Measurements from ENCODE around the gene ACSBG1.
A peak's percentile ranks its signal among the peaks of the same experiment; 100 is the strongest.
"Not testable (repeated sequence)": the region's sequence is repeated elsewhere in the genome, so short reads cannot be mapped to it uniquely, and the experiment has no call there.

The ACSBG1 gene

GRCh38 chr15:78159395-78159794 lies 75.0 kb downstream of the ACSBG1 start:
- peaks cover 8% of the 10 kb centered on the region for H3K4me1 Mint-ChIP-seq (ENCODE audit: low read depth)

DNA sequence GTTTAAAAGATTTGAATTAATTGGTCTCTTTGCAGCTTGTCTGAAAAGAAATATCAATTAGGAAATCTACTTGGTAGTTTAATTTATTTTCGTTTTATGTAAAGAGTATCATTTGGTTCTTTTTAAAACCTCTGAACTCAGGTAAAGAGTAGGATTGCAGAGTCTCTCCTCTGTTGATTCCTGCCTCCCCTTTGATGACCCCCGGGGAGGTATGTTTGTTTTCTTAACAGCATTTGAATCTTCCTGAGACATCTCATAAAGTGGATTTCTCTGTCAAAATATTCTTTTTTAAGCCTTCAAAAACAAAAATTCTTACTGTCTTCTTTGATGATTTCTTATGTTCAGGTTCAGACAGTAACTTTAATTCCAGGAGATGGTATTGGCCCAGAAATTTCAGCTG lies 77.2 kb downstream of the ACSBG1 start:
- Mint-ChIP-seq H3K4me3 (no peak overlapping the region), H3K36me3 (ENCODE audit: low read depth) (peaks cover 26% of the 10 kb centered on the region), H3K27me3 (ENCODE audit: low read depth) (no peaks in the 10 kb centered on the region), H3K9me3 (no peaks in the 10 kb centered on the region), H3K27ac (peak overlapping the region; percentile 31), H3K4me1 (ENCODE audit: low read depth) (peaks cover 14% of the 10 kb centered on the region)

More at GRCh38 chr15:78159395-78159794, 75.0 kb downstream of the ACSBG1 start:
- Mint-ChIP-seq H3K4me3 (no peak overlapping the region), H3K27me3 (ENCODE audit: low read depth) (no peaks in the 10 kb centered on the region), H3K36me3 (ENCODE audit: low read depth) (peaks cover 31% of the 10 kb centered on the region), H3K27ac (no peak overlapping the region), H3K9me3 (no peaks in the 10 kb centered on the region)

GRCh38 chr15:78156653-78157052 lies 77.7 kb downstream of the ACSBG1 start:
- H3K27me3 Mint-ChIP-seq (ENCODE audit: low read depth), result no peaks in the 10 kb centered on the region
- H3K4me1 Mint-ChIP-seq (ENCODE audit: low read depth), result peaks cover 9% of the 10 kb centered on the region
- peaks cover 21% of the 10 kb centered on the region for H3K36me3 Mint-ChIP-seq (ENCODE audit: low read depth)
- no peaks in the 10 kb centered on the region for H3K9me3 Mint-ChIP-seq
- no peak overlapping the region for H3K27ac Mint-ChIP-seq
- H3K4me3 Mint-ChIP-seq, result no peak overlapping the region

- Mint-ChIP-seq H3K27ac (no peak overlapping the region), H3K27me3 (ENCODE audit: low read depth) (no peaks in the 10 kb centered on the region), H3K36me3 (ENCODE audit: low read depth) (peaks cover 26% of the 10 kb centered on the region), H3K4me1 (ENCODE audit: low read depth) (peaks cover 17% of the 10 kb centered on the region), H3K9me3 (no peaks in the 10 kb centered on the region), H3K4me3 (no peak overlapping the region)
Measured at GRCh38 chr15:78155355-78155939, 78.9 kb downstream of the ACSBG1 start.

GRCh38 chr15:78154955-78155354 lies 79.4 kb downstream of the ACSBG1 start:
- H3K4me1 Mint-ChIP-seq (ENCODE audit: low read depth), result peaks cover 22% of the 10 kb centered on the region
- no peaks in the 10 kb centered on the region for H3K9me3 Mint-ChIP-seq
- peaks cover 26% of the 10 kb centered on the region for H3K36me3 Mint-ChIP-seq (ENCODE audit: low read depth)
- no peak overlapping the region for H3K27ac Mint-ChIP-seq
- no peaks in the 10 kb centered on the region for H3K27me3 Mint-ChIP-seq (ENCODE audit: low read depth)
- H3K4me3 Mint-ChIP-seq, result no peak overlapping the region

- Mint-ChIP-seq H3K36me3 (ENCODE audit: low read depth) (peaks cover 20% of the 10 kb centered on the region), H3K4me3 (peak overlapping the region; percentile 96), H3K4me1 (ENCODE audit: low read depth) (peaks cover 38% of the 10 kb centered on the region)
- H3K27me3 Mint-ChIP-seq (ENCODE audit: low read depth); H3K27ac Mint-ChIP-seq; H3K9me3 Mint-ChIP-seq: not testable (repeated sequence)
Measured at GRCh38 chr15:78151075-78151474, 83.3 kb downstream of the ACSBG1 start.

DNA sequence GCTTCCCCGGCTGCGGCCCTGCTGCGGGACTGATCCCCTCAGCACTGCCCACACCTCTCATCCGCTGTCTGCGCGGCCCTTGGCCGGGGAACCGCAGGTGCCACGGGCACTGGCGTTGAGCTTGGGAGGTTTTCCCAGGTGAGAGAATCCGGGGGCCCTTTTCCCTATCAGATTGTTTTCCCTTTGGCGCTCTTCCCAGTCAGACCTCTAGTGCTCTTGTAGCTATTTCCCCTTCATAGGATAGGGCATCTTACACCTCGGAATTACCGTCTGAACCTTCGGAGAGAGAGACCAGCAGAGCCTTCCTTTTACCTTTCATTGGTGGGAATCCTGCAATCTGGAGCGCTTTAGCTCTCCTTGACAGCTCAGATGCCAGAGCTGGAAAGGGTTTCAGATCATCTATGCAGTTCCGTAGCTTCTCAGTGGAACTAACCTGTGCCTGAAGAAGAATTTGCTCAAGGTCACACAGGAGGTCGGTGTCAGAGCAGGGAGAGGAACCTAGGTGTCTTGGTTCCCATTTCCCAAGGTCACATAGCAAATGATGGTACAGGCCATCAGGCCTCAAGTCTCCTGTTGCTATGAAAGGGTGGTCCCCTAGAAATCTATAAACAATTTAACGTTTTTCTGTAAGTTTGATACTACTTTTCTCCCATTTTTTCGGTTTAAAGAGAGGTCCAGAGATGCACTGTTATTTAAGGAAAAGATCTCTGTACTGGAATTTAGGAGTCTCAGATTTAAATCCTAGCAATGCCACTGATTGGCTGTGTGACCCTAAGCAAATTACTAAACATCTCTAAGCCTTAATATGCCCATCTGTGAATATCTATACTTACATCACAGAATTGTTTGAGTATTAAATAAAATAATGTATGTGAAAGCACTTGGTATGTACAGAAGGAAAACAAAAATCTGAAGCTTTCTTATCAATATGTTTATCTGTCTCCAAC lies 84.3 kb downstream of the ACSBG1 start:
- Mint-ChIP-seq H3K4me3 (peak overlapping the region; percentile 96), H3K36me3 (ENCODE audit: low read depth) (peaks cover 19% of the 10 kb centered on the region), H3K9me3 (no peaks in the 10 kb centered on the region), H3K4me1 (ENCODE audit: low read depth) (peaks cover 38% of the 10 kb centered on the region), H3K27ac (peak overlapping the region; percentile 86), H3K27me3 (ENCODE audit: low read depth) (no peaks in the 10 kb centered on the region)

DNA sequence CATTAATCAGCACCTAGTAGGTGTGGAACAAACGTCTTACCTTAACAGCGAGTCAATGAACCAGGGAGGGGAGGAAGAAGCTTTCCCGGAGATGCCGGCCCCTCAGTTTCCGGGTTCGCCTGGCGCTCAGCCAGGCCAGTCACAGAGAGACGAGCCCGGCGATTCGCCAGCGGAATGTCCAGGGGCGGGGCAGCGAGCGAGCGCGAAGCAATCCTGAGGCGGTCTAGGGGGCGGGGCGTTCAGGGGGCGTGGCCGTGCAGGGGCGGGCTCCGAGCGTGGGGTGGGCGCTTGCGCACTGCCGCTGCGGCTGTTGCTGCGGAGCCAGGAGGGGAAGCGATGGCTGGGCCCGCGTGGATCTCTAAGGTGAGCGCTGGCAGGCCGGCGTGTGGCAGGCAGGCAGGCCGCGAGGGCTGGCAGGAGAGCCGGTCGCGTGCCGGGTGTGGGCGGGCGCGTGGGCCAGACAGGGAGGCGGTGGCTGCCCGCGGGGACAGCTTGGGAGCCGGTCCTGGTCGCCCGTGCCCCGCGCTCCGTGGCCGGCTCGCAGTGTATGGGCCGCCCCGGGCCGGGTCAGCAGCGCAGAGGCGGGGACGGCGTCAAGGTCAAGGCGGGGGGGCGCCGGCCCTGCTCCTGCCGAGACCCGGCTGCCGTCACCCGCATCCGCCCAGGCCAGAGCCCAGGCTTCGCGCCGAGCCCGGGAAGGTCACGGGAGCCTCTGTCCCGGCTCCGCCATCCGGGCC lies 85.1 kb downstream of the ACSBG1 start, which contains the start of gene IDH3A:
IDH3A (plus strand) TSS at position 295 of the 737 bp plus-strand sequence; CDS start at position 337, 42 bp downstream.
- Mint-ChIP-seq H3K36me3 (ENCODE audit: low read depth) (peaks cover 18% of the 10 kb centered on the region), H3K4me1 (ENCODE audit: low read depth) (peaks cover 38% of the 10 kb centered on the region), H3K9me3 (no peaks in the 10 kb centered on the region), H3K27ac (peak within 1 kb of the TSS; percentile 86), H3K27me3 (ENCODE audit: low read depth) (no peaks in the 10 kb centered on the region), H3K4me3 (peak within 1 kb of the TSS; percentile 96)

- Mint-ChIP-seq H3K27ac (peak overlapping the region; percentile 84), H3K27me3 (ENCODE audit: low read depth) (no peaks in the 10 kb centered on the region), H3K9me3 (no peaks in the 10 kb centered on the region), H3K4me3 (peak overlapping the region; percentile 89), H3K4me1 (ENCODE audit: low read depth) (peaks cover 38% of the 10 kb centered on the region), H3K36me3 (ENCODE audit: low read depth) (peaks cover 18% of the 10 kb centered on the region)
Measured at GRCh38 chr15:78148392-78149067, 85.8 kb downstream of the ACSBG1 start.

DNA sequence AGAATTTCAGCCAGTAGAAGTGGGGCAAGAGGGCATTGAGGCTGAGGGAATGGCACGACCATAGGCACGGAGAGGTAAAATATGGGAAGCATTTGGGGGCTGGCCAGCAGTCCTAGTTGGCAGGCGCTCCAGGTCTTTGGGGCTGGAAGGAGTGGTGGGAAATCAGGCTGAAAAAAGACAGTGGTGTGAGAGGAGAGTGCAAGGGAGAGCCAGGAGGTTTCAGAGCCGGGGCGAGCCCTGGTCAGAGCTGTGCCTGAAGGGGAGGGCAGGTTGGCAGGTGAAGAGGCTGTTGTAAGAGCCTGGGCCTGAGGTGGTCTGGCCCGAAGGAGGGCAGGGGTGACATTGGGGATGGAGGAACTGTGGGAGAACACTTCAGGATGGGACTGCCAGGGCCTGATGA lies 86.8 kb downstream of the ACSBG1 start:
- Mint-ChIP-seq H3K36me3 (ENCODE audit: low read depth) (peaks cover 10% of the 10 kb centered on the region), H3K4me3 (peak overlapping the region; percentile 60), H3K27me3 (ENCODE audit: low read depth) (no peaks in the 10 kb centered on the region), H3K27ac (peak overlapping the region; percentile 66), H3K4me1 (ENCODE audit: low read depth) (peaks cover 32% of the 10 kb centered on the region), H3K9me3 (no peaks in the 10 kb centered on the region)

- Mint-ChIP-seq H3K27ac (no peak overlapping the region), H3K4me1 (ENCODE audit: low read depth) (peaks cover 31% of the 10 kb centered on the region), H3K36me3 (ENCODE audit: low read depth) (peaks cover 11% of the 10 kb centered on the region), H3K27me3 (ENCODE audit: low read depth) (no peaks in the 10 kb centered on the region), H3K4me3 (no peak overlapping the region), H3K9me3 (no peaks in the 10 kb centered on the region)
Measured at GRCh38 chr15:78146425-78147154, 87.8 kb downstream of the ACSBG1 start.

- Mint-ChIP-seq H3K4me1 (ENCODE audit: low read depth) (peaks cover 5% of the 10 kb centered on the region), H3K27ac (no peak overlapping the region), H3K27me3 (ENCODE audit: low read depth) (no peaks in the 10 kb centered on the region), H3K9me3 (no peaks in the 10 kb centered on the region), H3K36me3 (ENCODE audit: low read depth) (peaks cover 2% of the 10 kb centered on the region), H3K4me3 (no peak overlapping the region)
Measured at GRCh38 chr15:78142332-78142731, 92.0 kb downstream of the ACSBG1 start.

DNA sequence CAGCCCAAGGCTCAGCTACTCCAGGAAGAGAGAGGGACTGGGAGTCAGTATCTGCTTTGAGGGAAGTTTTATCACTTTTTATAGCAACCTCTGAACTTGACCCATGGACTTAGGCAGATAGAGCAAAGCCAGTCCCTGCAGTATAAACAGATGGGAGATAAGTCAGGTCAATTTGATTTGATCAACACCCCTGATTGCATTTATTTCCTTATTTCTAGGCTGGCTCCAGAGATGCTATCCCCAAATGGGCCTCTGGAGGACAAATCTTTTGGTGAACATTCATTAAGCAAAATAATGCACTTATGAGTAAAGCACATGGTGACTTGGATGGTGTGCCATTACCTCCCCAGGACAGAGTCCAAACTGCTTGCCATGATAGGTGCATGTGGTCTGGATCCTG lies 94.1 kb downstream of the ACSBG1 start:
- no peaks in the 10 kb centered on the region for H3K4me1 Mint-ChIP-seq (ENCODE audit: low read depth)
- H3K27me3 Mint-ChIP-seq (ENCODE audit: low read depth), result no peaks in the 10 kb centered on the region
- H3K36me3 Mint-ChIP-seq (ENCODE audit: low read depth), result peaks cover 2% of the 10 kb centered on the region
- no peaks in the 10 kb centered on the region for H3K9me3 Mint-ChIP-seq
- H3K27ac Mint-ChIP-seq, result no peak overlapping the region
- H3K4me3 Mint-ChIP-seq, result no peak overlapping the region
